PC-3 (cell line): ENCODE results near the gene DOCK8. TPM values are rescaled to one million over a fixed set of nuclear protein-coding genes. Genes with fewer than 3 reads are reported as not detected.

ENCODE experiments used
- ATAC-seq: fragments of 200-7000 bp; cut with Tn5 transposase; 2 replicates; pipeline ENCODE4 v1.9.1; 2020; ENCODE audit warnings: mild to moderate bottlenecking, moderate library complexity
- BruUV-seq: library from RNA; stranded (reverse); fragments of 400-500 nt; replicated peaks from 2 replicates; lab custom pipeline; 2021; lab: Mats Ljungman, UMichigan
- CTCF ChIA-PET: fragments of 300-600 bp; sonication (Branson Sonifier 250); formaldehyde crosslinking; loops from one replicate; lab custom pipeline; 2022; ENCODE audit warnings: antibody characterized with exemption; lab: Charles Lee
- POLR2A ChIA-PET: fragments of 300-600 bp; sonication (Branson Sonifier 250); formaldehyde crosslinking; loops from one replicate; lab custom pipeline; 2022; ENCODE audit warnings: antibody characterized with exemption; ENCODE audit not compliant: unreplicated experiment; lab: Charles Lee
- DNase-seq: peaks from one replicate; pipeline ENCODE4 v3.0.0-alpha.2; 2015
- H2AFZ ChIP-seq: fragments of 300-600 bp; sonication (generic); 2 replicates; pipeline ENCODE4 v1.6.0; 2016; ENCODE audit warnings: antibody characterized with exemption, low read length
- H3F3A ChIP-seq: fragments of 300-600 bp; sonication (generic); one replicate; pipeline ENCODE4 v1.6.0; 2017; ENCODE audit warnings: antibody characterized with exemption, low read length, control low read depth, mild to moderate bottlenecking; ENCODE audit not compliant: unreplicated experiment
- H3K27ac ChIP-seq: fragments of 300-600 bp; sonication (generic); 2 replicates; pipeline ENCODE4 v1.5.1; 2016; ENCODE audit warnings: mild to moderate bottlenecking, low read length
- H3K27me3 ChIP-seq: fragments of 300-600 bp; sonication (generic); 2 replicates; pipeline ENCODE4 v1.6.1; 2016; ENCODE audit warnings: low read length, mixed read lengths
- H3K36me3 ChIP-seq: fragments of 300-600 bp; sonication (generic); 2 replicates; pipeline ENCODE4 v1.6.1; 2016; ENCODE audit warnings: low read depth, mixed run types, low read length, mixed read lengths
- H3K4me1 ChIP-seq: fragments of 300-600 bp; sonication (generic); 2 replicates; pipeline ENCODE4 v1.5.1; 2016; ENCODE audit warnings: low read length; ENCODE audit not compliant: insufficient read depth
- H3K4me2 ChIP-seq: fragments of 300-600 bp; sonication (generic); 2 replicates; pipeline ENCODE4 v1.6.0; 2016; ENCODE audit warnings: low read length
- H3K4me3 ChIP-seq: fragments of 300-600 bp; sonication (generic); 2 replicates; pipeline ENCODE4 v1.5.1; 2016; ENCODE audit warnings: mild to moderate bottlenecking, low read length, mixed read lengths
- H3K79me2 ChIP-seq: fragments of 300-600 bp; sonication (generic); 2 replicates; pipeline ENCODE4 v1.6.1; 2017; ENCODE audit warnings: low read length, mixed read lengths
- H3K9ac ChIP-seq: fragments of 300-600 bp; sonication (generic); 2 replicates; pipeline ENCODE4 v1.6.0; 2016; ENCODE audit warnings: mild to moderate bottlenecking, low read length
- H3K9me2 ChIP-seq: fragments of 300-600 bp; sonication (generic); replicated peaks from 2 replicates; pipeline ENCODE4 v1.6.1; 2016; ENCODE audit warnings: mixed run types, low read length, mixed read lengths
- H3K9me3 ChIP-seq: fragments of 300-600 bp; sonication (generic); 2 replicates; pipeline ENCODE4 v1.6.1; 2016; ENCODE audit warnings: low read length, mixed read lengths
- H4K20me1 ChIP-seq: fragments of 300-600 bp; sonication (generic); 2 replicates; pipeline ENCODE4 v1.6.1; 2016; ENCODE audit warnings: low read length, mixed read lengths
- CTCF ChIP-seq: fragments of 300-600 bp; sonication (generic); conservative IDR thresholded peaks from 2 replicates; pipeline ENCODE4 v1.5.1; 2017; ENCODE audit warnings: antibody characterized with exemption, low read depth, mild to moderate bottlenecking, low read length
- EZH2 ChIP-seq: fragments of 300-600 bp; sonication (generic); IDR thresholded peaks from one replicate; pipeline ENCODE4 v1.6.1; 2017; ENCODE audit warnings: antibody characterized with exemption, mild to moderate bottlenecking, low read length; ENCODE audit not compliant: unreplicated experiment
- EZH2phosphoT487 ChIP-seq: fragments of 300-600 bp; sonication (generic); IDR thresholded peaks from 2 replicates; pipeline ENCODE4 v1.6.1; 2018; ENCODE audit warnings: mild to moderate bottlenecking, antibody characterized with exemption, low read length, borderline replicate concordance
- intact Hi-C: fragments of 100-400 bp; cut with micrococcal nuclease; formaldehyde crosslinking; loops from 2 replicates; pipeline ENCODE4 v1.9.0; 2023
- total RNA-seq: library from RNA; depleted of rRNA; stranded (reverse); fragments of >200 nt; gene quantifications from 2 replicates; pipeline ENCODE4 v1.2.3, GENCODE V29; 2014

Gene DOCK8
- total RNA-seq, 1 experiment from 2014 or later = 1.9 TPM

DNA sequence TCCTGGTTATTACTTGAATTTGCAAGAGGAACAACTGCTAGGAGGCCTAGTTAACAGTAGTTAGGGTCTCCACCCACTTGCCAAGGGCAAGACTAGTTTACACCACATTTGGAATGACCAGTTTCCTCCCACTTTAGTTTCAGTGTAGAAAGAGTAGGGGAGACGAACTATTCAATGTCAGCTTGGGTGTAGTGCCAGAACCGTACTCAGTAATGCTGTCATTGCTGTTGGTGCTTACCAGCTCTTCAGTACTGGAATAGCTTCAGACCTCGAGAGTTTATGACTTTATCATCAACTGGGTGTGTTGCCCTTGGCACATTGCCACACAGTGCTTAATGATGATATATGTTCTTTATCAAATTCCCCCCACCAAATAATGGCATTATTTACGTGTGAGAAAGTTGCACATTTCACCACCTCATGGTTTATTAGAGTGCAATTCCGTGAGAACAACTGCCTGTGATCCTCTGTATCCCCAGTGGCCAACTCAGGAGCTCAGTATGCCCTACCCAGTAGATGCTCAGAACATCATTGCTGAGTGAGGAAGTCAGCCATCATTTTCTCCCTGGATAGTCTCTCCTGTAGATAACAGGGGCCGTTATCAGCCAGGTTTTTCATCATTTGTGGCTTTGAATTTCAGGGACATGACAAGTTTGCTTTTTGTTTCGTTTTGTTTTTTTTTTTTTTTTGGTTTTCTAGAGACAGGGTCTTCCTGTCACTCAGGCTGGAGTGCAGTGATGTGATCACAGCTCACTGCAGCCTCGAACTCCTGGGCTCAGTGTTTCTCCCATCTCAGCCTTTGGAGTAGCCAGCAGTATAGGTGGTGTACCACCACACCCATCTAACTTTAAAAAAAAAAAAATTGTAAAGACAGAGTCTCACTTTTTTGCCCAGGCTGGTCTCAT, 67.3 kb downstream of the DOCK8 start:
- intact Hi-C loops = no loop called here
- Histone ChIP-seq H3K4me2 (no peak overlapping the region), H3K79me2 (no peaks in the 10 kb centered on the region), H3K9me2 (no peaks in the 10 kb centered on the region), H3K27ac (no peak overlapping the region), H3K27me3 (no peaks in the 10 kb centered on the region), H4K20me1 (no peaks in the 10 kb centered on the region), H3K9ac (no peak overlapping the region), H3K4me1 (no peaks in the 10 kb centered on the region), H3K4me3 (no peak overlapping the region), H2AFZ (no peak overlapping the region), H3K9me3 (no peaks in the 10 kb centered on the region), H3K36me3 (no peaks in the 10 kb centered on the region), H3F3A (no peaks in the 10 kb centered on the region)
- DNase-seq (no peak), ATAC-seq (no peak)
- BruUV-seq = no TSS peak
- CTCF ChIA-PET = no interaction called here
- POLR2A ChIA-PET = interaction anchor here (0.7 kb wide), 1 partner anchor 473 kb away, joined by 3 read pairs; no protein-coding TSS in a partner anchor
- TF ChIP-seq CTCF = no peak
- TF ChIP-seq EZH2phosphoT487 = no peak
- TF ChIP-seq EZH2 = no peak

DNA sequence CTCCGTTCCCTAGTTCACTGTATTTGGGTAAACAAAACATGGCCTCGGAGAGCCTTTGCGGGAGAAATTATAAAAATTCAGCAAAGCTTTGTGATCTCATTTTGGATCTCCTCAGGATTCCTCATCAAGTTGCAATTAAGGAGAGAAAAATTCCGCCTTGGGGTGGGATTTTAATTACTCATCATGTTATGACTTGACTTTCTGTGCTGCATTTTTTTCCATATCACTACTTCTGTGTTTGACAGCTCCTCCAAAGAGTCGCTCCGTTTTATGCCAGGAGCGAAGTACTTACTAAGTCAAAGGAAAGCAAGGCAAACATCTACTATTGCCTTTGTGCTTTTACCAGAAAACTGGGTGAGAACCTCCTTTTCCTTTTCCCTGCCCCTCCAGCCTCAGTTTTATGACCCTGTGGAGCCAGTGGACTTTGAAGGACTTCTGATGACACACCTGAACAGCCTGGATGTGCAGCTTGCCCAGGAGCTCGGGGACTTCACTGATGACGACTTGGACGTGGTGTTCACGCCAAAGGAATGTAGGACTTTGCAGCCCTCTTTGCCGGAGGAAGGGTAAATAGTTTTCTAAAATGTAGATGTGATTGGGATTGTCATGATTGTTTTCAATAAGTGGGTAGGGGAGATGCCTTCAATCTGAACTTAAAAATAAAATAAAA, 71.5 kb downstream of the DOCK8 start:
- Histone ChIP-seq H3K9ac (no peak overlapping the region), H3K4me3 (no peak overlapping the region), H3K79me2 (no peaks in the 10 kb centered on the region), H3K27ac (no peak overlapping the region), H3K4me2 (no peak overlapping the region), H3F3A (no peaks in the 10 kb centered on the region), H3K27me3 (no peaks in the 10 kb centered on the region), H3K36me3 (no peaks in the 10 kb centered on the region), H3K9me2 (no peaks in the 10 kb centered on the region), H3K4me1 (no peaks in the 10 kb centered on the region), H2AFZ (no peak overlapping the region), H4K20me1 (no peaks in the 10 kb centered on the region), H3K9me3 (no peaks in the 10 kb centered on the region)
- intact Hi-C loops = no loop called here
- ATAC-seq (no peak), DNase-seq (no peak)
- no TSS peak for BruUV-seq
- CTCF ChIA-PET = no interaction called here
- TF ChIP-seq EZH2 (no peak), EZH2phosphoT487 (no peak), CTCF (no peak)
- POLR2A ChIA-PET = no interaction called here

- intact Hi-C loops = no loop called here
- Histone ChIP-seq H3K4me3 (no peak overlapping the region), H3K79me2 (no peaks in the 10 kb centered on the region), H3F3A (no peaks in the 10 kb centered on the region), H3K9me3 (no peaks in the 10 kb centered on the region), H4K20me1 (no peaks in the 10 kb centered on the region), H3K9me2 (no peaks in the 10 kb centered on the region), H2AFZ (no peak overlapping the region), H3K27ac (no peak overlapping the region), H3K4me1 (no peaks in the 10 kb centered on the region), H3K4me2 (no peak overlapping the region), H3K9ac (no peak overlapping the region), H3K27me3 (no peaks in the 10 kb centered on the region), H3K36me3 (no peaks in the 10 kb centered on the region)
- ChIA-PET CTCF (no interaction called here), POLR2A (no interaction called here)
- no peak for DNase-seq
- no TSS peak for BruUV-seq
- ATAC-seq = no peak
- no peak for TF ChIP-seq EZH2phosphoT487
- TF ChIP-seq CTCF = no peak
- no peak for TF ChIP-seq EZH2
Observed at GRCh38 chr9:289121-289520, 74.5 kb downstream of the DOCK8 start.
